Glutamatergic neuron (in vitro differentiated cells): ENCODE data around the gene ZNF862. TPM values are rescaled to one million over a fixed set of nuclear protein-coding genes. Genes with fewer than 3 reads are reported as not detected.

Experiments used
- total RNA-seq: library from RNA; stranded (reverse); fragmentation: NEBNext Ultra II Directional; extraction: Animal tissue kit (Norgen Biotek cat#: 25700); gene quantifications from one replicate; pipeline ENCODE4 v1.2.1, GENCODE V29; 2021; ENCODE audit not compliant: unreplicated experiment

Gene ZNF862
- total RNA-seq, 1 donor from 2014 or later, result 12.9 TPM

Other genes with a start within 250 kb of the ZNF862 start
- gene ZNF467, start 64.8 kb upstream of the ZNF862 start, total RNA-seq, result 1.4 TPM
- gene ATP6V0E2, start 35.6 kb downstream of the ZNF862 start, total RNA-seq, result 67.6 TPM